ENCODE data around the gene GALE.

DNA sequence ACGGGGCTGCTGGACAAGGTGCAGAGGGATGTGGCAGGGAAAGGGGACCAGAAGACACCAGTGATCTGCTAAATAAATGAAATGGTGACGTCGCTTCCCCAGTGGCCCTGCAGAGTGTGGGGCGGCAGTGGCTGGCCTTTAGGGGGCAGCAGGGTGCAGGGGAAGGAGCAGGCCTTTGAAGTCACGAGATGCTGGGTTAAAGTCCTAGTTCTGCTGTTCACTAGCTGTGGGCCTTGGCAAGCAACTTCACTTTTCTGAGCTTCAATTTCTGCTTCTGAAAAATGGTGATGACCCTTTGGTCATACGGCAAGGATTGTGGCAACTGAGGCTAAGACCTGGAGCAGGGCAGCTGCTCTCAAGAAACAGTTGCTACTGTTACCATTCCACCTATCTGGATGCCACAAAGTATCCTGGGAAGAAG, 9.2 kb upstream of the GALE start:
- TF ChIP-seq, protein P1, sequence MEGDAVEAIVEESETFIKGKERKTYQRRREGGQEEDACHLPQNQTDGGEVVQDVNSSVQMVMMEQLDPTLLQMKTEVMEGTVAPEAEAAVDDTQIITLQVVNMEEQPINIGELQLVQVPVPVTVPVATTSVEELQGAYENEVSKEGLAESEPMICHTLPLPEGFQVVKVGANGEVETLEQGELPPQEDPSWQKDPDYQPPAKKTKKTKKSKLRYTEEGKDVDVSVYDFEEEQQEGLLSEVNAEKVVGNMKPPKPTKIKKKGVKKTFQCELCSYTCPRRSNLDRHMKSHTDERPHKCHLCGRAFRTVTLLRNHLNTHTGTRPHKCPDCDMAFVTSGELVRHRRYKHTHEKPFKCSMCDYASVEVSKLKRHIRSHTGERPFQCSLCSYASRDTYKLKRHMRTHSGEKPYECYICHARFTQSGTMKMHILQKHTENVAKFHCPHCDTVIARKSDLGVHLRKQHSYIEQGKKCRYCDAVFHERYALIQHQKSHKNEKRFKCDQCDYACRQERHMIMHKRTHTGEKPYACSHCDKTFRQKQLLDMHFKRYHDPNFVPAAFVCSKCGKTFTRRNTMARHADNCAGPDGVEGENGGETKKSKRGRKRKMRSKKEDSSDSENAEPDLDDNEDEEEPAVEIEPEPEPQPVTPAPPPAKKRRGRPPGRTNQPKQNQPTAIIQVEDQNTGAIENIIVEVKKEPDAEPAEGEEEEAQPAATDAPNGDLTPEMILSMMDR (IDR thresholded peaks at IDR 0.05 in 4 of 5, conservative IDR thresholded peaks at IDR 0.05 in 1 of 5), result peak; percentile 64 to 90 (median 85)
- TF ChIP-seq POLR2A (IDR thresholded peaks at IDR 0.05), result no peak
